ENCODE data around the gene RNF133.

The RNF133 gene, protein sequence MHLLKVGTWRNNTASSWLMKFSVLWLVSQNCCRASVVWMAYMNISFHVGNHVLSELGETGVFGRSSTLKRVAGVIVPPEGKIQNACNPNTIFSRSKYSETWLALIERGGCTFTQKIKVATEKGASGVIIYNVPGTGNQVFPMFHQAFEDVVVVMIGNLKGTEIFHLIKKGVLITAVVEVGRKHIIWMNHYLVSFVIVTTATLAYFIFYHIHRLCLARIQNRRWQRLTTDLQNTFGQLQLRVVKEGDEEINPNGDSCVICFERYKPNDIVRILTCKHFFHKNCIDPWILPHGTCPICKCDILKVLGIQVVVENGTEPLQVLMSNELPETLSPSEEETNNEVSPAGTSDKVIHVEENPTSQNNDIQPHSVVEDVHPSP

DNA sequence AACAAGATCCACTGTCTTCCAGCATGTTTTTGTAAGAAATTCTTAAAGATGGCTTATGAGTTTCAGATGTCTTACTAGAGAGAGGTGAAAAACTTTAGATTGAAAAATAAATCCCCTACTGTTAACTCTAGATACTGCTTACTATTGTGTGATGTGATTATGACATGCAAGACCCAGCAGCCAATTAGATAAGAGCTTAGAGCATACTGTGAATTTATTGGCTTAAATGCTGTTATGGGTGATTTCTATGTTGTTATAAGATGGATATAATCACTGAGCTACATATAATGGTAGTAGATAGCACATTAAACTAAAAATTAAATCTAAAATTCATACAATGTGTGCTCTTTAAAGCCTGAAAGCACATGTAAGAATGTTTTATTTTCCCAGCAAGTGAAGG, at the start of gene RNF133:
Gene RNF133 (minus strand): TSS at position 101 of the 400 bp plus-strand sequence. CDS start 199 bp downstream, outside the sequence.
- H3K27ac ChIP-seq: no peak within 1 kb of the TSS

DNA sequence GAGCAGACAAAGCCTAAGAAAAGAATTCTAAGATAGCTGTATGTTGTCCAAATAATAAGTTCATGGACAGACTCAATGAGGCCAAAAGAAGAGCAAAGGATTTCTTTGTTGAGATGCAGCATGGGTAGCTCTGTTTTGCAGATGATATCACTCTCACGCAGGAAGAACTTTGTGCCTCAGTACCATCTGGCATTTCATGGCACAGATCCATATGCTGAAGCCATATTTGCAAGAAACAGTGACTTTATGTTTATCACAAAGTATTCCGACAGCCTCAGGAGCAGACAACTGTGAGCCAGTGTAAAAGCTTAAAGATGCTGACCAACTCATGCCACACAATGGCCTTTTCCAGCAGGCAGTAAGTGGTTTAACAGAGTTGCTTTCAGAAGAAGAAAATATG, 49.3 kb upstream of the RNF133 start:
- H3K27ac ChIP-seq: no peak overlapping the region
- no peak for DNase-seq (ENCODE audit: low read depth, low spot score)

More for the DNA sequence above, at the start of gene RNF133:
- DNase-seq (ENCODE audit: low read depth, low spot score): no peak

DNA sequence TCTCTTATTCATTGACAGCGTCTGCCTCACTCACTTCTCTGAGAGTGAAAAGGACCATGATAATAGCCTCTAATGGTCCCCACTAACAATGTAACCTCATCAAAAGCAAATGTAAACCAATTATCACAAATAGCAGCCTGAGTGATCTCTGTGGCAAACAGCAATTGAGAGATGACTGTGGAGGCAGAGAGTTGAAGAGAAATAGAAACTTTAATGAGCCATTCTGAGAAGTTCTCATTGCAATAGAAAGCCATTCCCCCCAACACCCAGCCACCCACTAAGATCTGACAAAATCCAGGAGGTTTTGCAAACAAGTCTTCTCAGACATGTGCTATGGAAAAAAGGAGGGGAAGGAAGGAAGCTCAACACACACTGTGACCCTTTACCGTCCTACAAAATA, 48.0 kb upstream of the RNF133 start:
- no peak for DNase-seq (ENCODE audit: low read depth, low spot score)

DNA sequence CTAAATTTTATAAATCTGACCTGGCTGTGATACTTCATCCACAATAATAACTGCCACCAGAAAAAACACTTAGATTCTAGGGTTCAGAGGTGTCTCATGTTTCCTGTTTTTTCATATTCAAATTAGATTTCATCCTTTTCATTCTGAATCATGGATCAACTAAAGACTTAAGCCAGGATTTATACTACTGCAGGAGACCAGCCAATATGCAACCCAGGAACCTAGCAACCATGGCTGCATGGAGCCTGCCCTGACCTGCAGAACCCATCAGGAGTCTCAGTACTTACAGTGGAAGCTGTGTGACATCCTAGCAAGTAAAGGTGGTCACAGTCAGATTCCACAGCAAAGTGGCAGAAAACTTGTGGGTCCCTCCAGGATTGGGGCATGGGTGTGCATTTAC, 44.3 kb upstream of the RNF133 start:
- peak; percentile 59 for DNase-seq (ENCODE audit: low read depth, low spot score)
- H3K27ac ChIP-seq: no peak overlapping the region

More for the DNA sequence above, 48.0 kb upstream of the RNF133 start:
- H3K27ac ChIP-seq: no peak overlapping the region

DNA sequence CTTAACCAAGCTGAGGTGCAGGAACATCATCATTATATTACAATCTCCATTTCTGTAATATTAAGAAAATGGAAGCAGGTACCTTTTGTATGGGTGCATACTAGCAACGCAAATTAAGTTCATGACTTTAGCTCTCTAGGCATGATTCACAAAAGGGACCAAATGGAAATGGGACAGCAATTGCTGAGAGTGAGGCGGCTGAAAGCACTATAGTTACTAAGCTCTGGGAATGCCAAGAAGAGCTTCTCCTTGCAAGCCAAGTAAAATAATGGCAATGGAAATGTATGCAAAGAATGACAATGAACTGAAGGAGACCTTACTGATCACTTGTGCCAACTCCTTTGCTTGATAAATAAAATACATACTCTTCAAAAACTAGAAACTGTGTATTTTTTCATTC, 40.0 kb upstream of the RNF133 start:
- no peak overlapping the region for H3K27ac ChIP-seq
- DNase-seq (ENCODE audit: low read depth, low spot score): no peak

DNA sequence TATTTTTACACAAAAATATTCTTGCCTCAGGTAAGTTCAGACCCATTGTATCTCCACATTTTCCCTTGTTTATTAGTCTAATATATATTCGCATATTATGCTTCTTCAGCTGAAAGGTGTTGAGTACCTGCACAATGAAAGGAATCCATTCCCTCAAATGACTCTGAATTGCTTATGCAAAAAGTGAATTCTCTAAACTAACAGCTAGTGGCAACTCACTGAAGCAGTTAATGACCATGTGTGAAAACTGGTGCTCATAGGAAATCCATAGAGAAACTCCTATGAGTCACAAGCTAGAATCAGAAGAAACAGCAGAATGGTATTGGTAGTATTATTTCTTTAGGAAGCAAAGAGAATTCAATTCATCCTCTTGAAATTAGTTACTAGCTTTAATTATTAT, 37.3 kb upstream of the RNF133 start:
- no peak for DNase-seq (ENCODE audit: low read depth, low spot score)
- H3K27ac ChIP-seq: no peak overlapping the region

DNA sequence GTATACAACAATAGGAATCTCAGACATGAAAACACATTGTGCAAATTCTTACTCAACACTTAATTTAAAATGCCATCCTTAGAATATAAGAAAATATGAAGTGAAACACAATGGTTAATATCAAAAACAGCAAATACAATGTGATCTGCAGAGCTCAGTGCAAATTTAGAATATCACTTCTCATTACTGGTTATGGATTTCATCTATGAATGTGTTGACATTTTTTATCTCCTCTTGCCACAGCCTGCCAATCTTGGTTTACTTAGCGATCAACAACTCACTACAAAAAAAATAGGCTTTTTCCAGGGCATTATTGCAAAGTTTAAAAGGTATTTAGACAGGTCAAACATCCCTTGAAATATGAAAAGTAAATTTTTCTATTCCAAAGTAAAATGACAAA, 28.8 kb upstream of the RNF133 start:
- DNase-seq (ENCODE audit: low read depth, low spot score): no peak
- no peak overlapping the region for H3K27ac ChIP-seq

DNA sequence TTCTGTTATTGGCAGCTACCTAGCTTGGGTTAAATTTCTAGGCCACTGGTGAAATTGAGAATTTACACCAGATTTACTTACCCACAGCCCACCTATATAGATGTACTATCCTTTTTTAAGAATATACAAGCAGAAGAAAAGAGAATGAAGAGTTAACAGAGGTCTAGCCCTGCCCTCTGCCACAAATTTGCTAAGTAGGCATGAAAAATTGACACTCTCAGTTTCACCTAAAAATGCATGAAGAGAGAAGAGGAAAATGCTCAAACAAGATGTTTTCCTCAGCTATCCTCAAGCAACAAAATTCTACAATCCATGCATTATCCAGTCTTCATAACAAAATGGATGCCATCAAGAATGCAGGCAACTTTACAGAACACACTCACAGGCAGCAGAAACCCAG, 28.4 kb upstream of the RNF133 start:
- DNase-seq (ENCODE audit: low read depth, low spot score): no peak
- no peak overlapping the region for H3K27ac ChIP-seq

DNA sequence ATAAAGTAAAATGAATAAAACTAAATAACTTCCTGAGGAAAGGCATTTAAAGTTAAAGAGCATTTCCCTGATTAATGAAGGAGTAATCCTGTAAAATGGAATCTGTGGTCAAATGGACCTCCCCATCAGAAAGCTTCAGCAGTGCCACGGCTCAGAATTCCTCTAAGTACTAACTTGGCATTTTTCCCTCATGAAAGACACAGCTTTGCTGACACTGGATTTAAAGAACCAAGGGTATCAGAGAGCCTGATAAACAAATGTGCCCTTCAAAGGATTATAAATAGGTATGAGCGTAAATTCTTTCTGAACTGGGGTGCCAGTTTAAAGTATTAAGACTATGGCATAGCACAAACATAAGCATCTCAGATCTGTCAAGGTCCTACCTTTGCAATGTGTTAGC, 28.0 kb upstream of the RNF133 start:
- DNase-seq (ENCODE audit: low read depth, low spot score): no peak
- H3K27ac ChIP-seq: no peak overlapping the region

DNA sequence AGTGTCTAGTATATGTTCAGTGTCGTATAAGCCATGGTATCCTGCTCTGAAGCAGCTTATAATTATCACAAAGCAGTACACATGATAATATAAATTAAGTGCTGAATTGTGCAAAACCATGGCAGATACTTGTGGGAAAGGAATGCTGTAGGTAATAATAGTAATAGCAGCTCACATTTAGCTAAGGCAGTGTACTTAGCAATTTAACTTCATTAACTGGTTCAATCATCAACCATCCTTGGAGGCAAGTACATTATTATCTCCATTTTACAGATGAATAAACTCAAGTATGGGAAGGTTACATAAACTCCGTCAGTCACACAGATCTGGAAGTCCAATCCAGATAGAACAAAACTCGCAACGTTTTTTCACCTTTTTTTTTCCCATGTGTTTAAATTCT, 25.4 kb upstream of the RNF133 start:
- no peak overlapping the region for H3K27ac ChIP-seq
- no peak for DNase-seq (ENCODE audit: low read depth, low spot score)

DNA sequence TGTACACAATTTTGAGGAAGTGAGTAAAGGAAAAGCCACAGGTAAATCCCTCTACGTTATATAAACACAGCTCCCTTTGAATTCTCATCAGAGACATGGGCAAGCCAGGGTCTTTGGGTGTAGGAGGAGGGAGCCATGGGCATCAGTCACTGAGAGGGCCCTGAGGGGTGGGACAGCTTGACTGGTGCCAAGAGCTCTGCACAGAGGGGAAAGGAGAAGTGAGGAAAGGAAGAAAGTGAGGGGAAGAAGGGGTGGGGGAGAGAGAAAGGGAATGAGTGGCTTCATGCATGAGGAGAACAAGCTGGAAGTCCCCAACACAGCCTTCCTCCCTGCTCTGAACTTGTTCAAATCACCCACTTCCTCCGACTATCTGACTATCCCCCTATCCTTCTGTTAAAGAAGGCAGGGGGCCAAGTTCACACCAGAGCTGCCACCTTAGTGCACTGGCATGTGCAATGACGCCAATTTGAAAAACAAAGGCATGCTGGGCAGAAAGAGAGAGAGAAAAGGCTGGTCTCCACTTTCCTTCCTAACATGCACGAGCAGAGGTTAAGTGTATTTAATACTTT, 20.2 kb upstream of the RNF133 start:
- H3K27ac ChIP-seq: no peak overlapping the region
- no peak for DNase-seq (ENCODE audit: low read depth, low spot score)

DNA sequence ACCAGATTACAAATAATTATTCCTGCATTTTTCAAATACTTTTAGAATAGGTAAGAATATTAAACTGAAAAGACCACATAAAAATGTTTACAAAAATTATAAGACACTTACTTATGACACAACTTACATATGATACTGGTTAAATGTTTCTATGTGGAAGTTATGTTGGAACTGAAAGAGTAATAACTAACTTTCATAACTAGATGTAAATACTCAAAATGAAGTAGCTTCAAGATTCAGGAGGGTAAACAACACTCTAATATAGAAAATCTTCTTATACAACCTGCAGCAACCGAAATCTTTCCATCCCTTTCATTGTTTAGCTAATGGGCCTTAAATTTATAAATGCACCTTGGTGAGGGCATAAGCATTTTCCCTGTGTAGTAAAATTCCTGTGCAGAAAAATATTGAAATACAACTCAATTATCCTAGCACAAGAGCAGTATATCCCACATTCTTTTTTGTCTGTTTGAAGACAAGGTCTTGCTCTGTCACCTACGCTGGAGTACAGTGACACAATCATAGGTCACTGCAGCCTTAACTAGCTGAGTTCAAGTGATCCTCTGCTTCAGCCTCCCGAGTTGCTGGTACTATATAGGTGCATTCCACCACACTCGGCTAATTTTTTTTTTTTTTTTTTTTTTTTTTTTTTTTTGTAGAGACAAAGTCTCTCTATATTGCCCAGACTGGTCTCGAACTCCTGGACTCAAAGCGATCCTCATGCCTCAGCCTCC, 18.6 kb upstream of the RNF133 start:
- DNase-seq (ENCODE audit: low read depth, low spot score): no peak
- H3K27ac ChIP-seq: no peak overlapping the region

DNA sequence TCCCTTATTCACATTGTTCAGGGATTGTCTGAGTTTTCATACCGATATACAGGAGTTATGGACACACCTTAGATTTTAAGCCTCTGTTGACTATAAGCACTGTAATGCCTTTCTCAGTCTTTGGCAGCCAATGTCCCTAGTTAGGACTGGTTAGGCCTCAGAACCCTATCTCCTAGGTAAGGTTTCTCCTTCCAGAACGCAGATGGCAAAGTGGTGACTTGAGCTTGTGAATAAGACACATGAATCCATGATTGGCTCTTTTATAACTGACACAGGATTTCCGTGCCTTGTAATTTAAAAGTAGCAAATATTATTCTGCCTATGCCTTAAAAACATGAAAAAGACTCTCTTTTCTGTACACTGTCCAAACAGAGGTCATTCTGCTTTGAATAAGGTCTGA, 16.3 kb upstream of the RNF133 start:
- no peak overlapping the region for H3K27ac ChIP-seq
- no peak for DNase-seq (ENCODE audit: low read depth, low spot score)

DNA sequence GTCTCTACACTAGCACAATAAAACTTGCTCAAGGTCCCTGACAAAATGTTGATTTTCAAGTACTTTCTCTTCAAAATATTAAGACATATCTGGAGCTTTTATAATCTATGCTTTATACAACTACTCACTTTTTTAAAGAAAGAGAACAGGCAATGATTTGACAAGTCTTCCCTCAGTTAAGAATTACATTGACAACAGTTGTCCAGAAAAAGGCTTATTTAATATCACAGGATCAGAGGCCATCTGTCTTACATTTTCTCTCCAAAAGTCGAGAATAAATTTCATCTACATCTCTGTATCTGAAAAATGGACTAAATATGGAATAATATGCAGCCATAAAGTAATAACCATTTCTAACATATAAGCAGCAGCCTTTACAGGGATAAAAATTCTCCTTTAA, 12.0 kb upstream of the RNF133 start:
- no peak for DNase-seq (ENCODE audit: low read depth, low spot score)
- no peak overlapping the region for H3K27ac ChIP-seq

DNA sequence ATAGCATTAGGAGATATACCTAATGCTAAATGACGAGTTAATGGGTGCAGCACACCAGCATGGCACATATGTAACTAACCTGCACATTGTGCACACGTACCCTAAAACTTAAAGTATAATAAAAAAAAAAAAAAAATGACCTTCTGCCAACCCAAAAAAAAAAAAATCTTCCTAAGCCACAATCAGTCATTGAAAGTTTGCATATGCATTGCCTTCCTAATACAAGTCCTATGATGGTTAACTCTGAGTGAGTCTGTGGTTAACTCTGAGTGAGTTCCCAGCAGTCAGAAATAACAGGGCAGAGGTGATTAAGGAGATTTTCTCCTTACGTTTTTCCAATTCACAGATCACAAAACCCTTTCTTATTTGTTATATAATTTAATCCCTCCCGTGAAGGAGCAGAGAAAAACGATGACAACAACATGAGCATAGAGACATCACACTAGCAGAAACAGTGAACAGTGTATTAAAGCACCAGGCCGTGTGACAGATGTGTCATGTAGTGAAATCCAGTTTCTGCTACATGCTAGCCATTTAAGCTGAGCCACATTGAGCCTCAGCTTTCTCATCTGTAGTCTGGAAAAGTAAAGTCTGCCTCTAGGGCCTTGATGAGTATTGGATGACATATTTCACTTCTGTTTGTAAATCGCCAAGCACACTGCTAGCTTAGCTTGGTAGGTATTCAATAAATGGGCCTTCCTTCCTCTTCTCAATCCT, 11.2 kb upstream of the RNF133 start:
- no peak for DNase-seq (ENCODE audit: low read depth, low spot score)
- no peak overlapping the region for H3K27ac ChIP-seq

DNA sequence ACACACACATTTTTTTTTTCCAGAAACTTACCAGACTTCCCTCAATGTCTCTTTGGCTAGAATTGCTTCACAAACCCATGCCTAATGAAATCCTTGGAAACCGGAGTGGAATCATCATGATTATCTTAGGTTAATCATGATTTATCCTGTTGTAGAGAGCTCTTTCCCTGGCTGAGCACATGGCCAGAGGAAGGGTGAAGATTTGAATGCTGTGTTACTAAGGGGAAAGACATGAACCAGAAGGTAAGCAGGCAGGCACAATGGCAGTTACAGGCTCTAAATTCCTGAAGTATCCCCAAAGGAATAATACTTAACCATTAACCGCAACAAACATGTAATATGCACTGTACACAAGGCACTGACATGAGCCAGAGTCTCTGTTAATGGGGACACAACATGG, 7.9 kb upstream of the RNF133 start:
- no peak for DNase-seq (ENCODE audit: low read depth, low spot score)
- H3K27ac ChIP-seq: no peak overlapping the region

DNA sequence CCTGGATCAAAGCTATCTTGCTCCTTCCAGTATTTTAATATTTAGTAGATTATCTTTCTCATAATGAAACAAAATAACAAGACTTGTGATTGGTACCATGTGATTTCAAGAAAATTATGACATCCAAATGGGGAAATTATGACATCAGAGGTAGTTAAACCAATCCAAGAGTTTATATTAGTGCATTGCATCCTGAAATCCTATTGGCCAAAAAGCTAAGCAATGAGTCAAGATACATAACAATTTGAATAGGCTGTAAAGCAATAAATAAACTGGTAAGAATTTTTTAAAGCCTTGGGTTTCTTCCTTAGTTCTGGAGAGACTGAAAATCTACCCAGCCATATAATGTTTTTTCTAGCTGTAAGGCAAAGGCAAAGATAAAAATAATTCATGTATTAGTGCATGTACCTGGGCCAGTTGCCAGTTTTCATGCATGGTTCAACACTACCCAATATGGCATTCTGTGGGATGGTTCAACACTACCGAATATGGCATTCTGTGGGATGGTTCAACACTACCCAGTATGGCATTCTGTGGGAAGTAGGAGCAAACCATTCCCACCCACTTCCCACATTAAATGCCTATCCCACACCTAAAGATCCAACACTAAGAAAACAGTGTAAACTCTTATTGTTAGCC, 4.1 kb upstream of the RNF133 start, which contains the start of gene RNF148:
Gene RNF148 (minus strand): TSS at position 51 of the 639 bp plus-strand sequence. CDS start 172 bp downstream, outside the sequence.
- no peak for DNase-seq (ENCODE audit: low read depth, low spot score)
- no peak within 1 kb of the TSS for H3K27ac ChIP-seq

DNA sequence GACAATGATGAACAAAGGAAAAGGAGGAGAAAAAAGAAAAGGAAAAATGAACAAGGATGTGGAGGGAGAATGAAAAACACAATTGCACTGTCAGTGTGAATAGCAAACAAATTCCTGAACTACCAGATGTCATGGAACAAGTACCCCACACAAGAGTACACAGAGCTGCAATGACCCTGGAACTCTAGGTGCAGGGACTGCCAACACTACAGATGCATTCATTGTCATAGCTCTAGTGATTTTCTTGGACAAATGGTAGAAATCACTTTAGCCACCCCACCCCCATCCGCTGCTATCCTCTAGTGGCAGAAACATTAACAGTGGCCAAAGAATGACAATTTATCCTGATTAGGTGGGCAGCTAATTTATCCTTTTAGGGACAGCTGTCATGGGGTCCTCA, 3.1 kb downstream of the RNF133 start:
- DNase-seq (ENCODE audit: low read depth, low spot score): no peak
- no peak overlapping the region for H3K27ac ChIP-seq

DNA sequence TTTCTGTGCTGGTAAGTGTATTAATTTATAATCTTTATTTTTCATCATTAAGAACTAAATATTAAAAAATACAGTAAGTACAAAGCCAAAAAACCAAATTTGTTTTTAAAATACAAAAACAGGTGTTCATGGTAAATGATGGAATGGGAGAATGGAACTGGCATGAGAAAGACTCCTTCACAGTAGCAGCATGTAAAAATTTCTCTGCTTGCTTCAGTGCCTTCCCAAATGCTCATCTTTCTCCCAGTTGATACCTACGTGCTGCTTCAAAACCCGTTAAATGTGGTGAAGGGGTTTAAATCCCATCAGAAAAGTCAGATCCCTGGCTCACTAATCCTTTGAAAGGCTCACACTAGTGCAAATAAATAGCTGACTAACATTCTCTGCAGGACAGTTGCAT, 4.2 kb downstream of the RNF133 start:
- H3K27ac ChIP-seq: no peak overlapping the region
- DNase-seq (ENCODE audit: low read depth, low spot score): no peak

DNA sequence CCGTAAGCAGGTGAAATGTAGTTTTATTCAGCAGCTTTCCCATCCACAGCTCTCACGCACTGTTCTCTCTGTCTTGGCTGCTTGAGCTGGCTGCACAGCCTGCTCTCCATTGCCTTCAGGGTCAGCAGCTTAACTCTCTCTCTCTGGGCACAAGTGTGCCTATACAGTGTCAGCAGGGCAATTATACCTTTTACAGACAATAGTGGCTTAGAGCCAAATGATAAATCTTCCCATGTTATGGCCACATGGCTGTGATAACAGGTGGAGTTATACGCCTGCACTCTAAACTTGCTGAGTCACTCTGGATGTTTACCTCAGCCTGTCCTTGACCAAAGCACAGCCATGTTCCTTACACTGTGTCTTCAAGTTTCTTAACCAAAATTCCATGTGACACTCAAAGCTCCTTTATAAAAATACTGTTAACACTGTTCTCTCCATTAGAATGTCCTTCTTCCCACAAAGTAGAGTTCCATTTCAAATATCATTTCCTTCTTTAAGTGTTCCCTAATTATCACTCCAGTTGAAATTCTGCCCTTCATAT, 6.1 kb downstream of the RNF133 start:
- H3K27ac ChIP-seq: no peak overlapping the region
- DNase-seq (ENCODE audit: low read depth, low spot score): no peak
